GM23338 (cell line): Measurements from ENCODE around the gene MIEN1.

Experiments
- CREB1 ChIP-seq: fragments of 250-450 bp; sonication (Bioruptor Pico); IDR thresholded peaks from 2 replicates; pipeline ENCODE4 v1.5.0; 2020; ENCODE audit warnings: low read depth, mild to moderate bottlenecking, moderate library complexity
- CTCF ChIP-seq, 2 experiments: fragments of 200-600 bp in 1 of 2; sonication (generic) in 1 of 2; conservative IDR thresholded peaks; 2 replicates each; pipeline versions ENCODE4 v1.5.1 to v1.6.1; 2016 to 2017; ENCODE audit warnings: antibody characterized with exemption in 2 of 2, low read depth in 2 of 2, mild to moderate bottlenecking in 2 of 2, moderate library complexity in 1 of 2
- ETS1 ChIP-seq: IDR thresholded peaks from 2 replicates; pipeline ENCODE4 v1.6.1; 2016; ENCODE audit warnings: antibody characterized with exemption
- EZH2 ChIP-seq: fragments of 200-600 bp; sonication (generic); IDR thresholded peaks from one replicate; pipeline ENCODE4 v1.8.0; 2017; ENCODE audit warnings: antibody characterized with exemption, mild to moderate bottlenecking, low read depth; ENCODE audit not compliant: unreplicated experiment
- EZH2phosphoT487 ChIP-seq: fragments of 200-600 bp; sonication (generic); IDR thresholded peaks from one replicate; pipeline ENCODE4 v1.8.1; 2018; ENCODE audit warnings: antibody characterized with exemption; ENCODE audit not compliant: unreplicated experiment
- JUNB ChIP-seq: IDR thresholded peaks from one replicate; pipeline ENCODE4 v1.6.1; 2016; ENCODE audit warnings: antibody characterized with exemption; ENCODE audit not compliant: unreplicated experiment
- NANOG ChIP-seq: IDR thresholded peaks from 2 replicates; pipeline ENCODE4 v1.6.1; 2016; ENCODE audit warnings: antibody characterized with exemption, borderline replicate concordance
- POLR2AphosphoS5 ChIP-seq: IDR thresholded peaks from 2 replicates; pipeline ENCODE4 v1.6.1; 2016; ENCODE audit warnings: antibody characterized with exemption, low read depth
- REST ChIP-seq: IDR thresholded peaks from one replicate; pipeline ENCODE4 v1.6.1; 2018; ENCODE audit warnings: antibody characterized with exemption; ENCODE audit not compliant: unreplicated experiment
- STAT1 ChIP-seq: IDR thresholded peaks from one replicate; pipeline ENCODE4 v1.6.1; 2016; ENCODE audit warnings: antibody characterized with exemption; ENCODE audit not compliant: unreplicated experiment
- ZNF114 ChIP-seq: fragments of 250-450 bp; sonication (Bioruptor Pico); IDR thresholded peaks from 2 replicates; pipeline ENCODE4 v1.5.0; 2020; ENCODE audit warnings: mild to moderate bottlenecking, moderate library complexity
- ZNF331 ChIP-seq: fragments of 250-450 bp; sonication (Bioruptor Pico); IDR thresholded peaks from 2 replicates; pipeline ENCODE4 v1.5.0; 2020; ENCODE audit warnings: low read depth, mild to moderate bottlenecking, moderate library complexity

DNA sequence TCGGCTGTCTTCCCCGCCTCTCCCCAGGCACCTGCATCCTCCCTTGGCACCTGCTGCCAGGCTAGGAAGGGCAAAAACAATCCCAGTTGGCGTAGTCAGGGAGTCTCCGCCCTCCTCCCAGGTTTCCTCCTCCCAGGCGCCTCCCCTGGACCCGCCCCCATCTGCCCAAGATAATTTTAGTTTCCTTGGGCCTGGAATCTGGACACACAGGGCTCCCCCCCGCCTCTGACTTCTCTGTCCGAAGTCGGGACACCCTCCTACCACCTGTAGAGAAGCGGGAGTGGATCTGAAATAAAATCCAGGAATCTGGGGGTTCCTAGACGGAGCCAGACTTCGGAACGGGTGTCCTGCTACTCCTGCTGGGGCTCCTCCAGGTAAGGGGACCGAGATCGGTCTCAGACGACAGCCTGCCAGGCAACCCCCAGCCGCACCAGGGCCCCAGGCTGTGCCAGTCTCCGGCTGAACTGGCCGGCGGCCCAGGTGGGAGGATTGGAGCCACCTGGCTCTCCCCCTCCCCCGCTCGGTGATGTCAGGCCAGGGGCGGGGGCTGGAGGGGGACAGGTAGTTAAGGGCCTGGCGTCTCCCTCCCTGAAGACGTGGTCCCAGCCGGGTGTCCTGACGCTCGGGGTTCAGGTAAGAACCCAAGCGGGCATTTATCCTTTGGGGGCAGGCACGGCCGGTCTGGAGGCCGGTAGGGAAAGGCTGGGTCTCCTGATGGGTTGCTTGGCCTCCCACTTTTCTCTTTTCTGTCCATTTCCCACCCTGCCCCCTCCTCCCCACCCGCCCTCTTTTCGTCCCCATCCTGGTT is 7.6 kb upstream of the MIEN1 start, which contains the start of gene GRB7:
- TF ChIP-seq CTCF (conservative IDR thresholded peaks at IDR 0.05; ENCODE audit: low read depth in 2 of 2) = no peak
- TF ChIP-seq EZH2phosphoT487 = no peak
- TF ChIP-seq EZH2 = no peak
- no peak for TF ChIP-seq REST
- TF ChIP-seq STAT1 = no peak
- TF ChIP-seq POLR2AphosphoS5 = peak; percentile 43
- no peak for TF ChIP-seq JUNB
- TF ChIP-seq CREB1 = peak; percentile 80
- no peak for TF ChIP-seq ETS1
- no peak for TF ChIP-seq ZNF114
- TF ChIP-seq ZNF331 = no peak
- TF ChIP-seq NANOG = no peak
